ENCODE data around the gene PKD1L1. TPM values are rescaled to one million over a fixed set of nuclear protein-coding genes. Genes with fewer than 3 reads are reported as not detected.

Gene PKD1L1
- total and polyA plus RNA-seq, 4 experiments from 2014 or later: 0.55 to 0.73 TPM; not detected in 2

DNA sequence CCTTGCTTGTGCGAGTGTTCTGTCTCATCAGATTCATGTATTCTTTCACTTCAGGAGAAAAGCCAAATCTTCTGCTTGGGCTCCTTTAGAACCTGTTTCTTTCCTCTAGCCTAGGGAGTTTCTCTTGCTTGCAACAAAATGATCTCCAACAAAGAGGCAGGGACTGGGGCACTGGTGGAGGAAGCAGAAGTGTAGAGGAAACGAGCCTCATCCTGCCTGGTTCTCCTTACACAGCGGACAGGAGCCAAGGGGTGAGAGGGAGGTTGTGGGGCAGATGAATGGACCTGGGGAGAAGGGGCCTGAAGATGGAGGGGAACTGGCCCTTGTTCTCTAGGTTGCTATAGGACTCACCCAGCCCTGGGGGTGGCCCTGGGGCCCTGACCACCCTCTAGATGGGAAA is 141.1 kb downstream of the PKD1L1 start:
- no peak overlapping the region for H3K4me3 Mint-ChIP-seq
- Histone ChIP-seq H3K27ac (ENCODE audit: low read depth, low read length) (no peak overlapping the region), H3K36me3 (ENCODE audit: insufficient read depth, low read length) (no peaks in the 10 kb centered on the region), H3K4me3 (ENCODE audit: low read length in 2 of 2) (no peak overlapping the region), H3K27me3 (ENCODE audit: insufficient read depth, low read length) (no peaks in the 10 kb centered on the region), H3K4me1 (ENCODE audit: insufficient read depth, low read length) (no peaks in the 10 kb centered on the region), H3K9me3 (ENCODE audit: control insufficient read depth in 1 of 2, low read length in 2 of 2) (no peaks in the 10 kb centered on the region)
- H3K4me1 Mint-ChIP-seq: no peaks in the 10 kb centered on the region
- POLR2A ChIA-PET (ENCODE audit: partially characterized antibody): no interaction called here
- CTCF ChIA-PET (ENCODE audit: partially characterized antibody): no interaction called here
- no peak for DNase-seq
- H3K36me3 Mint-ChIP-seq: no peaks in the 10 kb centered on the region
- no peaks in the 10 kb centered on the region for H3K27me3 Mint-ChIP-seq
- intact Hi-C loops (cut with micrococcal nuclease): no loop called here
- H3K27ac Mint-ChIP-seq: no peak overlapping the region
- no peaks in the 10 kb centered on the region for H3K9me3 Mint-ChIP-seq

DNA sequence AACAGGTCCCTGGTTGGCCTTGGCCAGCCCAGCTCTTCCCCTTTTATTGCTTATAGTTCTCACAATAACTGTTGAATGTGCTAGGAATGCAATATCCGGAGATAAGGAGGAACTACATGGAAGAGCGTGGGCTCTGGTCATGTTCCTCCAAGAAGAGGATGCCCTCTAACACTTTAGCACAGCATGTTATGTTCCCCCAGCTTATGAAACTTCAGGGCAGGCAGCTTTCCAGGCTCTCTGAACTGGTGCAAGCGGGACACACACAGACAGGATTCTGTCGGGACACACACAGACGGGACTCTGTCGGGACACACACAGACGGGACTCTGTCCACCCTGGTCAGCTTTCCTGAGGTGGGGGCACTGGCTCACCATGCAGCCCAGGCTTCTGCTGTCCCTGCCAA is 141.6 kb downstream of the PKD1L1 start:
- DNase-seq: no peak
- no peak overlapping the region for H3K27ac Mint-ChIP-seq

DNA sequence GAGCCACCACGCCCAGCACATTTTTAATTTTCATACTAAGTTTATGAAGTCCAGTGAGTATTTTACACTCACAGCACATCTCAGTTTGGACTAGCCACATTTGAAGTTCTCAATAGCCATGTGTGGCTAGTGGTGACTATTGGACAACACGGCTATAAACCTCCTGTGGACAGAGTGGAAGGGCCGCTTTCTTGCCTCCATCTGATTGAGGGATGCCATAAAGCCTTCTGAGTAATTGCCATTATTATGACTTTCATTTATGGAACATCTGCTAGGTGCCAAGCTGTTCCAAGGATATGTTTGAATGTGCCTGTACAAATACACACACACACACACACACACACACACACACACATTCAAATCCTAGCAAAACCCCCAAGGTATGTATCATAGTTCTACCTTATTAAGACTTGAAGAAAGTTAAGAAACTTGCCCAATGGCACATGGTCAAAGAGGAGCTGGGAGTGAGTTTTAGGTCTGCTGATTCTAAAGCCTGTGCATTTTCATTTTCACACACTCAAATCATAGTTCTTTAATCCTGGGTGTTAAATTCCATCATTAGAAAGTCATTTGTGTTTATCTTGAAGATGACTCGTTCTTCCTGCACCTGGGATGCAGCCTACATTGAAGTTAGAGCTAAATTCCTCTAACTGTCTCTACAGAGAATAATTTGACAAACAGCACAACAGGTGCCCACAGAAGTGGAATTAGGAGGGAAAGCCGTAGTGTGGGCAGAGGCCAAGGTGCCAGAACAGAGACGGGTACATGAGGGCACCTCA is 143.3 kb downstream of the PKD1L1 start:
- DNase-seq: no peak
- Histone ChIP-seq H3K9me3 (ENCODE audit: control insufficient read depth in 1 of 2, low read length in 2 of 2) (no peaks in the 10 kb centered on the region), H3K4me1 (ENCODE audit: insufficient read depth, low read length) (no peaks in the 10 kb centered on the region), H3K36me3 (ENCODE audit: insufficient read depth, low read length) (no peaks in the 10 kb centered on the region), H3K27ac (ENCODE audit: low read depth, low read length) (no peak overlapping the region), H3K27me3 (ENCODE audit: insufficient read depth, low read length) (no peaks in the 10 kb centered on the region), H3K4me3 (ENCODE audit: low read length in 2 of 2) (no peak overlapping the region)
- no peaks in the 10 kb centered on the region for H3K36me3 Mint-ChIP-seq
- ChIA-PET POLR2A (ENCODE audit: partially characterized antibody) (no interaction called here), CTCF (ENCODE audit: partially characterized antibody) (interaction anchor here (0.7 kb wide), 1 partner anchor 9 kb away, joined by 4 read pairs; no protein-coding TSS in a partner anchor)
- no peak overlapping the region for H3K4me3 Mint-ChIP-seq
- no peaks in the 10 kb centered on the region for H3K27me3 Mint-ChIP-seq
- intact Hi-C loops (cut with micrococcal nuclease): no loop called here
- H3K4me1 Mint-ChIP-seq: no peaks in the 10 kb centered on the region
- no peaks in the 10 kb centered on the region for H3K9me3 Mint-ChIP-seq
- no peak overlapping the region for H3K27ac Mint-ChIP-seq

More for the DNA sequence above, 141.6 kb downstream of the PKD1L1 start:
- H3K27me3 ChIP-seq (ENCODE audit: insufficient read depth, low read length): no peaks in the 10 kb centered on the region
- H3K4me1 ChIP-seq (ENCODE audit: insufficient read depth, low read length): no peaks in the 10 kb centered on the region
- no peaks in the 10 kb centered on the region for H3K4me1 Mint-ChIP-seq
- no peaks in the 10 kb centered on the region for H3K9me3 ChIP-seq (ENCODE audit: control insufficient read depth in 1 of 2, low read length in 2 of 2)
- no peaks in the 10 kb centered on the region for H3K27me3 Mint-ChIP-seq
- no peaks in the 10 kb centered on the region for H3K9me3 Mint-ChIP-seq
- H3K4me3 ChIP-seq (ENCODE audit: low read length in 2 of 2): no peak overlapping the region
- H3K4me3 Mint-ChIP-seq: no peak overlapping the region
- CTCF ChIA-PET (ENCODE audit: partially characterized antibody): no interaction called here
- POLR2A ChIA-PET (ENCODE audit: partially characterized antibody): no interaction called here
- H3K36me3 Mint-ChIP-seq: no peaks in the 10 kb centered on the region
- no peak overlapping the region for H3K27ac ChIP-seq (ENCODE audit: low read depth, low read length)
- H3K36me3 ChIP-seq (ENCODE audit: insufficient read depth, low read length): no peaks in the 10 kb centered on the region
- intact Hi-C loops (cut with micrococcal nuclease): no loop called here

DNA sequence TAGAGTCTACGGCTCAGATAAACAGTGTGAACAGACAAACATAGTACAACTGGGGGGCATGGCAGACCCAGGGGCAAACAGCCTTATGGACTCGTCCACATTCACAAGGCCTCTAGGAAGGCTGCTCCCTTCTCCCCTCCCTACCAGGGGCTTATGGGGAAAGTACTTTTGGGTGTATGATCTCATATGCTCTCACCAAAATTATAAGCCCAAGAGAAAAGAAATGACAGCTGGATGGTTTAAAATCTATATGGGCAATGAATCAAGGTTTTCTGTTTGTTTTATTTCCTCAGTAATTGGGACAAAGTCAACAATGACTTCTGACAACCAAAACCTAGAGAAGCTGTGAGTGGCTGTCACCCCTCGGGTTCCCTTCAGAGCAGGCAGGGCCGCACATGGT is 144.4 kb downstream of the PKD1L1 start:
- Mint-ChIP-seq H3K4me3 (no peak overlapping the region), H3K27me3 (no peaks in the 10 kb centered on the region), H3K36me3 (no peaks in the 10 kb centered on the region), H3K4me1 (no peaks in the 10 kb centered on the region), H3K9me3 (no peaks in the 10 kb centered on the region), H3K27ac (no peak overlapping the region)
- Histone ChIP-seq H3K4me1 (ENCODE audit: insufficient read depth, low read length) (no peaks in the 10 kb centered on the region), H3K27ac (ENCODE audit: low read depth, low read length) (no peak overlapping the region), H3K27me3 (ENCODE audit: insufficient read depth, low read length) (no peaks in the 10 kb centered on the region), H3K36me3 (ENCODE audit: insufficient read depth, low read length) (no peaks in the 10 kb centered on the region), H3K9me3 (ENCODE audit: control insufficient read depth in 1 of 2, low read length in 2 of 2) (no peaks in the 10 kb centered on the region), H3K4me3 (ENCODE audit: low read length in 2 of 2) (no peak overlapping the region)
- ChIA-PET POLR2A (ENCODE audit: partially characterized antibody) (no interaction called here), CTCF (ENCODE audit: partially characterized antibody) (no interaction called here)
- no peak for DNase-seq
- intact Hi-C loops (cut with micrococcal nuclease): no loop called here

DNA sequence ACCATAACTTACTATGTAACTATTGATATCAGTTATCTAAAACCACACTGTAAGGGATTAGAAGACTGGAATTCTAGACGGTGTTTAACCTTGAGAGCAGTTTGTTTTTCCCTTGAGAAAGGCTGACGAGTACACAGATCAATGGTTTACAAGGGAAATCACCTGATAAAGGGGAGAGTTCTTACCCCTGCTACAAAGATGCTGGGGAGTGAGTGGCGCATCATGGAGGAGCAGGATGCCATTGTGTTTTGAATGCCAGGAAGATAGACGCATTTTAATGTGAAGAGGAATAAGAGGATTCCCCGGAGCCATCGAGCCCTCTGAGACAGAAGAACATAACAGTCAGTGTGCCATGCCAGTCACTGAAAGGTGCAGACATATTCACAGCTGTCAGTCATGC is 145.2 kb downstream of the PKD1L1 start:
- Histone ChIP-seq H3K27ac (ENCODE audit: low read depth, low read length) (no peak overlapping the region), H3K4me1 (ENCODE audit: insufficient read depth, low read length) (no peaks in the 10 kb centered on the region), H3K27me3 (ENCODE audit: insufficient read depth, low read length) (no peaks in the 10 kb centered on the region), H3K9me3 (ENCODE audit: control insufficient read depth in 1 of 2, low read length in 2 of 2) (no peaks in the 10 kb centered on the region), H3K4me3 (ENCODE audit: low read length in 2 of 2) (no peak overlapping the region), H3K36me3 (ENCODE audit: insufficient read depth, low read length) (no peaks in the 10 kb centered on the region)
- Mint-ChIP-seq H3K4me1 (no peaks in the 10 kb centered on the region), H3K27me3 (no peaks in the 10 kb centered on the region), H3K36me3 (no peaks in the 10 kb centered on the region), H3K27ac (no peak overlapping the region), H3K4me3 (no peak overlapping the region), H3K9me3 (no peaks in the 10 kb centered on the region)
- ChIA-PET POLR2A (ENCODE audit: partially characterized antibody) (no interaction called here), CTCF (ENCODE audit: partially characterized antibody) (no interaction called here)
- no peak for DNase-seq
- intact Hi-C loops (cut with micrococcal nuclease): no loop called here

DNA sequence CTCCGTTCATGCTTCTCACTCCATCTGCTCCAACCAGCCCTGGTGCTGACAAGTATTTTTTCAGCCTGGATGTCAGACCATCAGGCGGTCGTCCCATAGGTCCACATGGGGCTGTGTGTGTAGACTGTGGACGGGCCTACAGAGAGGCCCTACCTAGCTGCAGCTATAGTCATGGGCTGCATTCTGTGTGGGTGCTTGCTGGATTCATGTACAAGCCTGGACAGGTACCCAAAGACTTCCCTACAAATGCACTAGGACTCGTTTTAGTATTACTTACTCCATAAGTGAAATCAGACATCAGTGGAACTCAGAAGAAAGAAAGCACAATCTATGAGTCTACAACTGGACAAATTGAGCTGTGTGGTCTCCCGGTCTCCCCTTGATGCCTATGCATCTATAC is 146.8 kb downstream of the PKD1L1 start:
- POLR2A ChIA-PET (ENCODE audit: partially characterized antibody): no interaction called here
- no peaks in the 10 kb centered on the region for H3K36me3 ChIP-seq (ENCODE audit: insufficient read depth, low read length)
- H3K9me3 ChIP-seq (ENCODE audit: control insufficient read depth in 1 of 2, low read length in 2 of 2): no peaks in the 10 kb centered on the region
- Mint-ChIP-seq H3K4me3 (no peak overlapping the region), H3K36me3 (no peaks in the 10 kb centered on the region), H3K27me3 (no peaks in the 10 kb centered on the region), H3K9me3 (no peaks in the 10 kb centered on the region), H3K4me1 (no peaks in the 10 kb centered on the region), H3K27ac (no peak overlapping the region)
- intact Hi-C loops (cut with micrococcal nuclease): no loop called here
- H3K27ac ChIP-seq (ENCODE audit: low read depth, low read length): no peak overlapping the region
- H3K4me3 ChIP-seq (ENCODE audit: low read length in 2 of 2): no peak overlapping the region
- H3K4me1 ChIP-seq (ENCODE audit: insufficient read depth, low read length): no peaks in the 10 kb centered on the region
- CTCF ChIA-PET (ENCODE audit: partially characterized antibody): no interaction called here
- H3K27me3 ChIP-seq (ENCODE audit: insufficient read depth, low read length): no peaks in the 10 kb centered on the region
- DNase-seq: no peak

DNA sequence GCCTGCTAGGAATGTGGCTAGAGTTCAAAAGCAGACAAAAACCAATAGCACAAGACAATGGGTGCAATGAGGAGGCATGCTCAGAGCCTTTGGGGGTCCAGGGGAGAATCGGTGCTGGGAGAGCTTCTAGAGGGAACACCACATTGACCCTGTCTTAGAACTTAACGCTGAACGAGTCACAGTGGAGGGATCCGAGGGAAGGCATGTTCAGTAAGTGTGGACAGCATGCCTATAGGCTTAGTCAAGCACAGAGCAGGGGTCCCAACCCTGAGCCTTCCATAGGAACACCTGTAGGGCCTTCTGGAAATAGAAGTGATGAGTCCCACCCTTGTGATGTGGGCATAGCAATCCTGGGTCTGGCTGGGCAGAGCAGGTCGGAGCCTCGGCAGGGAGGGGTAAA is 148.7 kb downstream of the PKD1L1 start:
- no peak for DNase-seq
- intact Hi-C loops (cut with micrococcal nuclease): no loop called here
- Mint-ChIP-seq H3K9me3 (no peaks in the 10 kb centered on the region), H3K27ac (no peak overlapping the region), H3K4me1 (no peaks in the 10 kb centered on the region), H3K27me3 (no peaks in the 10 kb centered on the region), H3K4me3 (no peak overlapping the region), H3K36me3 (no peaks in the 10 kb centered on the region)
- Histone ChIP-seq H3K27ac (ENCODE audit: low read depth, low read length) (no peak overlapping the region), H3K36me3 (ENCODE audit: insufficient read depth, low read length) (no peaks in the 10 kb centered on the region), H3K27me3 (ENCODE audit: insufficient read depth, low read length) (no peaks in the 10 kb centered on the region), H3K4me1 (ENCODE audit: insufficient read depth, low read length) (no peaks in the 10 kb centered on the region), H3K4me3 (ENCODE audit: low read length in 2 of 2) (no peak overlapping the region), H3K9me3 (ENCODE audit: control insufficient read depth in 1 of 2, low read length in 2 of 2) (no peaks in the 10 kb centered on the region)
- ChIA-PET POLR2A (ENCODE audit: partially characterized antibody) (no interaction called here), CTCF (ENCODE audit: partially characterized antibody) (no interaction called here)

DNA sequence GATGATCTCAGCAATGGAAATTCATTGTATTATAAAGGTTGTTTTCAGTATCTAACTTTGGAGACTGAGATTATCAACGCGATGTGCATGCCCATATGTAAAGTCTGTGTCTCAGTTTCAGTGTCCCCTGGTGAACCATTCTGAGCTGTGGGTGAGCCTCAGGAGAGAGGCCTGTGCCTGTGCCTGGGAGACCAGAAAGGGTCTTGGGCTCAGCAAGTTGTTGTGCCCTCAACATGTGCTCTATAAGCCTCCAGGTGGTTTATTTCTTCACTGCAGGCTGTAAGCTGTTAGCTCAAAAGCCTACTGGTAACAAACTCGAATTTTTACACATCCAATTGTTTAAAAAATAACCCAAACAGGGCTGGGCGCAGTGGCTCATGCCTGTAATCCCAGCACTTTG is 151.9 kb downstream of the PKD1L1 start:
- no peak overlapping the region for H3K27ac Mint-ChIP-seq

More for the DNA sequence above, 151.9 kb downstream of the PKD1L1 start:
- intact Hi-C loops (cut with micrococcal nuclease): no loop called here
- H3K4me1 Mint-ChIP-seq: no peaks in the 10 kb centered on the region
- H3K9me3 Mint-ChIP-seq: no peaks in the 10 kb centered on the region
- H3K27ac ChIP-seq (ENCODE audit: low read depth, low read length): no peak overlapping the region
- no peak overlapping the region for H3K4me3 ChIP-seq (ENCODE audit: low read length in 2 of 2)
- H3K27me3 Mint-ChIP-seq: peaks cover 0 to 1% of the 10 kb centered on the region in 2 donors
- no peaks in the 10 kb centered on the region for H3K36me3 ChIP-seq (ENCODE audit: insufficient read depth, low read length)
- H3K36me3 Mint-ChIP-seq: no peaks in the 10 kb centered on the region
- no peaks in the 10 kb centered on the region for H3K4me1 ChIP-seq (ENCODE audit: insufficient read depth, low read length)
- ChIA-PET CTCF (ENCODE audit: partially characterized antibody) (interaction anchor here (0.6 kb wide), 2 partner anchors 8 to 13 kb away, joined by 4 read pairs; no protein-coding TSS in a partner anchor), POLR2A (ENCODE audit: partially characterized antibody) (no interaction called here)
- no peak for DNase-seq
- H3K9me3 ChIP-seq (ENCODE audit: control insufficient read depth in 1 of 2, low read length in 2 of 2): no peaks in the 10 kb centered on the region
- no peak overlapping the region for H3K4me3 Mint-ChIP-seq
- no peaks in the 10 kb centered on the region for H3K27me3 ChIP-seq (ENCODE audit: insufficient read depth, low read length)

Data from CD4-positive, alpha-beta memory T cell (primary cell).